Measurements from ENCODE around the gene ZNF575. TPM values are rescaled to one million over a fixed set of nuclear protein-coding genes. Genes with fewer than 3 reads are reported as not detected.

Gene ZNF575
- total RNA-seq, 2 experiments from 2014 or later = 2.6 to 2.7 TPM

DNA sequence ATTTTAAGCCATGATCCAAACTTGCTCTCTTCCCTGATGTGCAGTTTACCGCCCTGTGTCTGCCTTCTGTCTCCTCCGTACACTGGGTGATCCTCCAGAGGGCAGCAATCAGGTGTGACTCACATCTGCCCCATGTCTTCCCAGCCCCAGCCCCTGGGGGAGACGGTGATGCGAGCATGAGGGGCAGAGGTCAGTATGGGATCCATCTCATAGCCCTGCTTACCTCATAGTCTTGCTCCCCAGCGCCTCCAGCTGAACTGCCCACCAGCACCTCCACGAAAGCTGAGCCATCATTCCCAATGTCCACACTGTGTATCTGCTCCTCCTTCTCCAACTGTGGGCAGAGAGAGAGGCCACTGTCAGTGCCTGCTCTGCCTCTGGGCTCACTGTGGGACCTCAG, 27.7 kb downstream of the ZNF575 start:
- Histone ChIP-seq H3K27ac (ENCODE audit: low read depth in 1 of 2, low read length in 2 of 2) (peak overlapping the region in 1 of 2 donors; percentile 27), H3K36me3 (ENCODE audit: insufficient read depth, low read length) (peaks cover 25% of the 10 kb centered on the region), H3K9me3 (ENCODE audit: control insufficient read depth in 1 of 2, insufficient read depth in 1 of 2, low read length in 2 of 2) (no peaks in the 10 kb centered on the region), H3K4me3 (ENCODE audit: low read length) (no peak overlapping the region), H3K4me1 (ENCODE audit: insufficient read depth, low read length) (peaks cover 50% of the 10 kb centered on the region), H3K27me3 (ENCODE audit: control insufficient read depth in 1 of 2, insufficient read depth in 2 of 2, low read length in 2 of 2) (no peaks in the 10 kb centered on the region)
- ATAC-seq (ENCODE audit: poor library complexity) = no peak
- H3K9me3 Mint-ChIP-seq = no peaks in the 10 kb centered on the region
- intact Hi-C loops (cut with DNase I, micrococcal nuclease) = loop anchor here in 1 of 2 experiments (5.0 kb wide), 1 partner anchor 33 kb away; the partner anchor contains the start of gene ETHE1
- peaks cover 57% of the 10 kb centered on the region for H3K4me1 Mint-ChIP-seq (ENCODE audit: low read depth)
- peak overlapping the region; percentile 96 for H3K27ac Mint-ChIP-seq
- DNase-seq = peak in 4 of 14 experiments; percentile 15 to 41 (median 28)
- H3K27me3 Mint-ChIP-seq = no peaks in the 10 kb centered on the region
- CTCF ChIA-PET = interaction anchor here (1.1 to 6.0 kb wide), 2 partner anchors 17 to 34 kb away, joined by 3 to 31 read pairs; partner anchors contain the start of genes IRGQ and ZNF576
- peaks cover 50% of the 10 kb centered on the region for H3K36me3 Mint-ChIP-seq (ENCODE audit: low read depth)
- TF ChIP-seq, protein P1, sequence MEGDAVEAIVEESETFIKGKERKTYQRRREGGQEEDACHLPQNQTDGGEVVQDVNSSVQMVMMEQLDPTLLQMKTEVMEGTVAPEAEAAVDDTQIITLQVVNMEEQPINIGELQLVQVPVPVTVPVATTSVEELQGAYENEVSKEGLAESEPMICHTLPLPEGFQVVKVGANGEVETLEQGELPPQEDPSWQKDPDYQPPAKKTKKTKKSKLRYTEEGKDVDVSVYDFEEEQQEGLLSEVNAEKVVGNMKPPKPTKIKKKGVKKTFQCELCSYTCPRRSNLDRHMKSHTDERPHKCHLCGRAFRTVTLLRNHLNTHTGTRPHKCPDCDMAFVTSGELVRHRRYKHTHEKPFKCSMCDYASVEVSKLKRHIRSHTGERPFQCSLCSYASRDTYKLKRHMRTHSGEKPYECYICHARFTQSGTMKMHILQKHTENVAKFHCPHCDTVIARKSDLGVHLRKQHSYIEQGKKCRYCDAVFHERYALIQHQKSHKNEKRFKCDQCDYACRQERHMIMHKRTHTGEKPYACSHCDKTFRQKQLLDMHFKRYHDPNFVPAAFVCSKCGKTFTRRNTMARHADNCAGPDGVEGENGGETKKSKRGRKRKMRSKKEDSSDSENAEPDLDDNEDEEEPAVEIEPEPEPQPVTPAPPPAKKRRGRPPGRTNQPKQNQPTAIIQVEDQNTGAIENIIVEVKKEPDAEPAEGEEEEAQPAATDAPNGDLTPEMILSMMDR (IDR thresholded peaks at IDR 0.05) = no peak
- POLR2A ChIA-PET = interaction anchor here (2.8 to 6.4 kb wide), 2 partner anchors 27 to 35 kb away, joined by 17 to 40 read pairs; partner anchors contain the start of genes IRGQ, ZNF575 and ZNF576
- peak overlapping the region; percentile 37 for H3K4me3 Mint-ChIP-seq

DNA sequence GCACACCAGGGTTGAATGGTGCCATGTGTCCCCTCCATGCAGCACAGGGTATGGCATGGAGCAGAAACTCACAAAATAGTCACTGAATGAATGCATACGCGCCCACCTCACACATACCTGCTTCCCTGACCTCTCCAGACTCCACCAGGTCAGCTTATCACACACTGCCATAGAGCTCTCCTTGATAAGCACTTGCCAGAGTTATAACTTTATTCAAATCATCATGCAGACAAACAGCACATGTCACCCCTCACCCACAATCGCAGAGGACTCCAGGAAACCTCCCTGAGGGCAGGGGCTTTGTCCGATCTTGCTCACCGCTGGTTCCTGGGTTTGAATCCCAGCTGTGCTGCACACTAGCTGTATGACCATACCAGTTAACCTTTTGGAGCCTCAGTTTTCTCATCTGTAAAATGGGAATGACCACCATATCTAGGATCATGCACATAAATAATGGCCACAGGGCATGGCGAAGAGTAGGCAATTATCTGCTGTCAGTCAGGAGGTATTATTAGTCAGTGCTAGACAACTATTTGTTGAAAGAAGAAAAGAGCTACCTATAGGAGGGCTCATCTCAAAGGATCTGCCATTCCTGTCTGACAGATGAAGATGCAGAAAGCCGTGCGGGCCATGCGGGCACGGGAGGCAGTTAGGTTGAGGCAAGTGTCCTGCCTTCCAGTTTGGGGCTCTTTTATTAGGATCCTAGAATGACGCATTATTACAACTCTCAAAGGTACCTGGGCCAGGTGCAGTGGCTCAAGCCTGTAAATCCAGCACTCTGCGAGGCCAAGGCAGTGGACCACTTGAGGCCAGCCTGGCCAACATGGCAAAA, 28.4 kb downstream of the ZNF575 start:
- Mint-ChIP-seq H3K27ac (peak overlapping the region; percentile 96), H3K4me1 (ENCODE audit: low read depth) (peaks cover 57% of the 10 kb centered on the region), H3K9me3 (no peaks in the 10 kb centered on the region), H3K27me3 (no peaks in the 10 kb centered on the region), H3K4me3 (peak overlapping the region; percentile 85), H3K36me3 (ENCODE audit: low read depth) (peaks cover 45% of the 10 kb centered on the region)
- Histone ChIP-seq H3K27ac (ENCODE audit: low read depth in 1 of 2, low read length in 2 of 2) (peak overlapping the region; percentile 82 to 93), H3K9me3 (ENCODE audit: control insufficient read depth in 1 of 2, insufficient read depth in 1 of 2, low read length in 2 of 2) (no peaks in the 10 kb centered on the region), H3K4me3 (ENCODE audit: low read length) (peak overlapping the region; percentile 47), H3K36me3 (ENCODE audit: insufficient read depth, low read length) (peaks cover 18% of the 10 kb centered on the region), H3K4me1 (ENCODE audit: insufficient read depth, low read length) (peaks cover 50% of the 10 kb centered on the region), H3K27me3 (ENCODE audit: control insufficient read depth in 1 of 2, insufficient read depth in 2 of 2, low read length in 2 of 2) (no peaks in the 10 kb centered on the region)
- POLR2A ChIA-PET = interaction anchor here (1.8 to 6.4 kb wide), 3 partner anchors 27 to 79 kb away, joined by 4 to 40 read pairs (median 17); partner anchors contain the start of genes CADM4, IRGQ, ZNF575 and ZNF576
- ATAC-seq (ENCODE audit: poor library complexity) = no peak
- intact Hi-C loops (cut with DNase I, micrococcal nuclease) = loop anchor here in 1 of 2 experiments (5.0 kb wide), 1 partner anchor 34 kb away; the partner anchor contains the start of gene ETHE1
- CTCF ChIA-PET = interaction anchor here (1.1 to 6.0 kb wide), 2 partner anchors 18 to 34 kb away, joined by 3 to 31 read pairs; partner anchors contain the start of genes IRGQ and ZNF576
- TF ChIP-seq, protein P1 (IDR thresholded peaks at IDR 0.05) = no peak
- no peak for DNase-seq

DNA sequence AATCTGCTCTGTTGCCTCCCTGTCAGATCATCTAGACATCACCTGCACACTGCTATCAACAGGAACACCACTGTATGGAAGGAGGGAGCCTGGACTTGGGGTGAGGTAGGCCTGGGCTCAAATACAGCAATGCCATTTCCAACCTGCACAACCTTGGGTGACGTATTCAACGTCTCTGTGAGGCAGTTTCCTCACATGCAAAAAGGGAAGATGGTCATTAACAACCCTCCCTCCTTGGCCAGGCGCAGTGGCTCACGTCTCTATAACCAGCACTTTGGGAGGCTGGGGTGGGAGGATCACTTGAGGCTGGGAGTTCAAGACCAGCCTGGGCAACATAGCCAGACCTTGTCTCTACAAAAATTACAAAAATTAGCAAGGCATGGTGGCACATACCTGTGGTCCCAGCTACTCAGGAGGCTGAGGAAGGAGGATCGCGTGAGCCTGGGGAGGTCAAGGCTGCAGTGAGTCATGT, 29.3 kb downstream of the ZNF575 start:
- Mint-ChIP-seq H3K27ac (peak overlapping the region; percentile 96), H3K27me3 (no peaks in the 10 kb centered on the region), H3K4me1 (ENCODE audit: low read depth) (peaks cover 62% of the 10 kb centered on the region), H3K9me3 (no peaks in the 10 kb centered on the region), H3K36me3 (ENCODE audit: low read depth) (peaks cover 43% of the 10 kb centered on the region), H3K4me3 (peak overlapping the region; percentile 85)
- POLR2A ChIA-PET = interaction anchor here (1.0 to 6.4 kb wide), 6 partner anchors 9 to 78 kb away, joined by 4 to 40 read pairs (median 6); partner anchors contain the start of genes CADM4, IRGQ, XRCC1 and ZNF575
- Histone ChIP-seq H3K36me3 (ENCODE audit: insufficient read depth, low read length) (peaks cover 17% of the 10 kb centered on the region), H3K27ac (ENCODE audit: low read depth in 1 of 2, low read length in 2 of 2) (peak overlapping the region; percentile 82 to 93), H3K4me3 (ENCODE audit: low read length) (peak overlapping the region; percentile 47), H3K27me3 (ENCODE audit: control insufficient read depth in 1 of 2, insufficient read depth in 2 of 2, low read length in 2 of 2) (no peaks in the 10 kb centered on the region), H3K9me3 (ENCODE audit: control insufficient read depth in 1 of 2, insufficient read depth in 1 of 2, low read length in 2 of 2) (no peaks in the 10 kb centered on the region), H3K4me1 (ENCODE audit: insufficient read depth, low read length) (peaks cover 50% of the 10 kb centered on the region)
- intact Hi-C loops (cut with DNase I, micrococcal nuclease) = loop anchor here in 1 of 2 experiments (5.0 kb wide), 1 partner anchor 35 kb away; the partner anchor contains the start of gene ETHE1
- TF ChIP-seq, protein P1 (IDR thresholded peaks at IDR 0.05) = no peak
- DNase-seq (no peak), ATAC-seq (ENCODE audit: poor library complexity) (peak; percentile 7)
- CTCF ChIA-PET = interaction anchor here (6.0 kb wide), 1 partner anchor 33 kb away, joined by 31 read pairs; the partner anchor contains the start of genes IRGQ and ZNF576

Measured in CD4-positive, alpha-beta T cell (primary cell).